GM19324 (cell line): ENCODE results near the gene FILIP1L.

Experiments
- ATAC-seq: cut with Tn5 transposase; IDR thresholded peaks from one replicate; pipeline ENCODE4 v1.9.1; 2021; ENCODE audit warnings: mild to moderate bottlenecking, moderate library complexity; ENCODE audit not compliant: unreplicated experiment, low FRiP score

Gene FILIP1L

GRCh38 chr3:100047455-100048141, 66.7 kb downstream of the FILIP1L start:
- ATAC-seq = peak; percentile 86

GRCh38 chr3:100046986-100047385, 67.3 kb downstream of the FILIP1L start:
- ATAC-seq = no peak

- no peak for ATAC-seq
Measured at GRCh38 chr3:100045696-100046095, 68.6 kb downstream of the FILIP1L start.

GRCh38 chr3:100044369-100044768, 69.9 kb downstream of the FILIP1L start:
- peak; percentile 83 for ATAC-seq

GRCh38 chr3:100043271-100043670, 71.0 kb downstream of the FILIP1L start:
- ATAC-seq = no peak

GRCh38 chr3:100042166-100042981, 71.9 kb downstream of the FILIP1L start:
- no peak for ATAC-seq

- no peak for ATAC-seq
Measured at GRCh38 chr3:100041328-100041749, 73.0 kb downstream of the FILIP1L start.

- ATAC-seq = no peak
Measured at GRCh38 chr3:100040451-100041225, 73.7 kb downstream of the FILIP1L start.

GRCh38 chr3:100039075-100039474, 75.2 kb downstream of the FILIP1L start:
- ATAC-seq = no peak

- ATAC-seq = no peak
Measured at GRCh38 chr3:100033903-100034471, 80.3 kb downstream of the FILIP1L start.

GRCh38 chr3:100033184-100033583, 81.1 kb downstream of the FILIP1L start:
- no peak for ATAC-seq

GRCh38 chr3:100032243-100032642, 82.1 kb downstream of the FILIP1L start:
- no peak for ATAC-seq

- ATAC-seq = no peak
Measured at GRCh38 chr3:100030914-100031425, 83.3 kb downstream of the FILIP1L start.

GRCh38 chr3:100030346-100030745, 84.0 kb downstream of the FILIP1L start:
- no peak for ATAC-seq

- no peak for ATAC-seq
Measured at GRCh38 chr3:100029689-100030088, 84.6 kb downstream of the FILIP1L start.

- no peak for ATAC-seq
Measured at GRCh38 chr3:100029052-100029451, 85.2 kb downstream of the FILIP1L start.

- no peak for ATAC-seq
Measured at GRCh38 chr3:100027321-100027720, 87.0 kb downstream of the FILIP1L start.

GRCh38 chr3:100024520-100025303, 89.6 kb downstream of the FILIP1L start:
- ATAC-seq = no peak

- ATAC-seq = no peak
Measured at GRCh38 chr3:100023595-100023994, 90.7 kb downstream of the FILIP1L start.

GRCh38 chr3:100023150-100023549, 91.2 kb downstream of the FILIP1L start:
- no peak for ATAC-seq
